RWPE2 (cell line): ENCODE measurements around the gene PSAP.

ENCODE experiments used
- ATAC-seq: fragments of 200-7000 bp; cut with Tn5 transposase; 3 replicates; pipeline ENCODE4 v1.9.1; 2021; ENCODE audit warnings: low read depth
- DNase-seq: peaks from one replicate; pipeline ENCODE4 v3.0.0-alpha.2; 2020; ENCODE audit warnings: low spot score
- H3K27ac ChIP-seq: fragments of 450-650 bp; 2 replicates; pipeline ENCODE4 v1.5.1; 2017; ENCODE audit warnings: mild to moderate bottlenecking; ENCODE audit not compliant: poor library complexity, severe bottlenecking
- H3K27me3 ChIP-seq: fragments of 250-450 bp; sonication (Bioruptor Pico); 2 replicates; pipeline ENCODE4 v1.5.1; 2021; ENCODE audit warnings: mild to moderate bottlenecking, moderate library complexity; ENCODE audit not compliant: insufficient read depth, poor library complexity, severe bottlenecking
- H3K36me3 ChIP-seq: fragments of 250-450 bp; sonication (Bioruptor Pico); 2 replicates; pipeline ENCODE4 v1.5.1; 2020; ENCODE audit warnings: low read depth, mild to moderate bottlenecking, moderate library complexity
- H3K4me1 ChIP-seq: fragments of 250-450 bp; sonication (Bioruptor Pico); 2 replicates; pipeline ENCODE4 v1.5.1; 2021; ENCODE audit warnings: mild to moderate bottlenecking, moderate library complexity; ENCODE audit not compliant: insufficient read depth, poor library complexity, severe bottlenecking
- H3K4me3 ChIP-seq: fragments of 250-450 bp; sonication (Bioruptor Pico); 2 replicates; pipeline ENCODE4 v1.5.1; 2021; ENCODE audit warnings: mild to moderate bottlenecking, moderate library complexity; ENCODE audit not compliant: severe bottlenecking
- H3K9me3 ChIP-seq: fragments of 250-450 bp; sonication (Bioruptor Pico); 2 replicates; pipeline ENCODE4 v1.5.1; 2021; ENCODE audit warnings: mild to moderate bottlenecking, moderate library complexity; ENCODE audit not compliant: severe bottlenecking
- CTCF ChIP-seq: fragments of 450-650 bp; IDR thresholded peaks from one replicate; pipeline ENCODE4 v1.5.1; 2017; ENCODE audit warnings: mild to moderate bottlenecking, moderate library complexity; ENCODE audit not compliant: poor library complexity, severe bottlenecking

PSAP gene

GRCh38 chr10:71790749-71791440 lies 60.2 kb downstream of the PSAP start:
- Histone ChIP-seq H3K9me3 (no peaks in the 10 kb centered on the region), H3K36me3 (no peaks in the 10 kb centered on the region), H3K4me1 (no peaks in the 10 kb centered on the region), H3K27ac (no peak overlapping the region), H3K27me3 (no peaks in the 10 kb centered on the region), H3K4me3 (no peak overlapping the region)
- DNase-seq (no peak), ATAC-seq (no peak)
- no peak for TF ChIP-seq CTCF

- Histone ChIP-seq H3K27ac (no peak overlapping the region), H3K4me1 (no peaks in the 10 kb centered on the region), H3K27me3 (no peaks in the 10 kb centered on the region), H3K9me3 (no peaks in the 10 kb centered on the region), H3K4me3 (no peak overlapping the region), H3K36me3 (no peaks in the 10 kb centered on the region)
- no peak for DNase-seq
- TF ChIP-seq CTCF, result no peak
- ATAC-seq, result no peak
Observed at GRCh38 chr10:71789871-71790270, 61.2 kb downstream of the PSAP start.

GRCh38 chr10:71788954-71789353 lies 62.1 kb downstream of the PSAP start:
- Histone ChIP-seq H3K27ac (no peak overlapping the region), H3K9me3 (no peaks in the 10 kb centered on the region), H3K27me3 (no peaks in the 10 kb centered on the region), H3K4me1 (no peaks in the 10 kb centered on the region), H3K4me3 (no peak overlapping the region), H3K36me3 (no peaks in the 10 kb centered on the region)
- no peak for TF ChIP-seq CTCF
- DNase-seq (no peak), ATAC-seq (no peak)

GRCh38 chr10:71784679-71785272 lies 66.3 kb downstream of the PSAP start:
- no peak for TF ChIP-seq CTCF
- H3K4me3 ChIP-seq, result no peak overlapping the region
- no peaks in the 10 kb centered on the region for H3K36me3 ChIP-seq
- H3K27me3 ChIP-seq, result no peaks in the 10 kb centered on the region
- no peak overlapping the region for H3K27ac ChIP-seq
- no peak for ATAC-seq
- H3K4me1 ChIP-seq, result no peaks in the 10 kb centered on the region
- no peaks in the 10 kb centered on the region for H3K9me3 ChIP-seq
- DNase-seq, result no peak
